ENCODE results near the gene VSNL1.

GRCh38 chr2:17506736-17507616 lies 33.5 kb upstream of the VSNL1 start:
- TF ChIP-seq CTCF (IDR thresholded peaks at IDR 0.05) = no peak
- TF ChIP-seq POLR2A (IDR thresholded peaks at IDR 0.05) = no peak

All from vagina (tissue), 2 donors.